ENCODE results near the gene SCFD2. TPM values are rescaled to one million over a fixed set of nuclear protein-coding genes. Genes with fewer than 3 reads are reported as not detected.
A peak's percentile ranks its signal among the peaks of the same experiment; 100 is the strongest.

SCFD2 gene
- total and polyA plus RNA-seq, 8 donors: 4.0 to 13.5 (median 8.9) TPM

DNA sequence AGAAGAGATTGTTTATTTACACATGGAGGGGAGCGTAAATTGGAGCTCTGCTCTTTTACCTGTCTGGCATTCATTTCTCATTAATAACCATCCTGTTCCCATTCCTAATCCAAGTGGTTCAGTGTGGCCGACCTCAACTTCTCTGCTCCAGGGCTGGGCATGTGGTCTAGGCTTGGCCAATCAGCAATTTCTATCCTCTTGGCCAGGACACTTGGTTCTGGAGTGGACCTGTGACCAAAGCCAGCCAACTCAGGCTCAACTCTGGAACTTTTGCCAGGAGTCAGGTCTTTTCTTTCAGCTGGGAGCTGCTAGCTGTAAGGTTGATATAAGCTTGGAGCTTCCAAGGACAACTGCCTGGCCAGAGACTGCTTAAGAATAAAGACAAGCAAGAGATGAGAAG, 519.4 kb downstream of the SCFD2 start:
- no peak for ATAC-seq
- Histone ChIP-seq H3K9me3 (no peaks in the 10 kb centered on the region), H3K27me3 (no peaks in the 10 kb centered on the region), H3K27ac (no peak overlapping the region), H3K4me1 (peaks cover 0 to 11% (median 0%) of the 10 kb centered on the region in 3 donors), H3K36me3 (no peaks in the 10 kb centered on the region), H3K4me3 (no peak overlapping the region)
- WGBS, 2 donors: 69% methylated on average over 2 of the region's 2 CpGs
- no peak for FAIRE-seq
- no peak for DNase-seq
- intact Hi-C loops (cut with DNase I): no loop called here
- TF ChIP-seq, protein P1, sequence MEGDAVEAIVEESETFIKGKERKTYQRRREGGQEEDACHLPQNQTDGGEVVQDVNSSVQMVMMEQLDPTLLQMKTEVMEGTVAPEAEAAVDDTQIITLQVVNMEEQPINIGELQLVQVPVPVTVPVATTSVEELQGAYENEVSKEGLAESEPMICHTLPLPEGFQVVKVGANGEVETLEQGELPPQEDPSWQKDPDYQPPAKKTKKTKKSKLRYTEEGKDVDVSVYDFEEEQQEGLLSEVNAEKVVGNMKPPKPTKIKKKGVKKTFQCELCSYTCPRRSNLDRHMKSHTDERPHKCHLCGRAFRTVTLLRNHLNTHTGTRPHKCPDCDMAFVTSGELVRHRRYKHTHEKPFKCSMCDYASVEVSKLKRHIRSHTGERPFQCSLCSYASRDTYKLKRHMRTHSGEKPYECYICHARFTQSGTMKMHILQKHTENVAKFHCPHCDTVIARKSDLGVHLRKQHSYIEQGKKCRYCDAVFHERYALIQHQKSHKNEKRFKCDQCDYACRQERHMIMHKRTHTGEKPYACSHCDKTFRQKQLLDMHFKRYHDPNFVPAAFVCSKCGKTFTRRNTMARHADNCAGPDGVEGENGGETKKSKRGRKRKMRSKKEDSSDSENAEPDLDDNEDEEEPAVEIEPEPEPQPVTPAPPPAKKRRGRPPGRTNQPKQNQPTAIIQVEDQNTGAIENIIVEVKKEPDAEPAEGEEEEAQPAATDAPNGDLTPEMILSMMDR (IDR thresholded peaks at IDR 0.05): no peak

GRCh38 chr4:52844596-52844995, 521.3 kb downstream of the SCFD2 start:
- H3K4me3 ChIP-seq: no peak overlapping the region
- ATAC-seq: no peak
- TF ChIP-seq, protein P1 (IDR thresholded peaks at IDR 0.05): no peak
- no peaks in the 10 kb centered on the region for H3K27me3 ChIP-seq
- 92 to 99% methylated on average over 2 of the region's 2 CpGs for WGBS, 2 donors
- intact Hi-C loops (cut with DNase I): no loop called here
- no peak for FAIRE-seq
- peaks cover 0 to 16% (median 0%) of the 10 kb centered on the region in 3 donors for H3K4me1 ChIP-seq
- no peak for DNase-seq
- H3K27ac ChIP-seq: no peak overlapping the region
- H3K9me3 ChIP-seq: no peaks in the 10 kb centered on the region
- H3K36me3 ChIP-seq: no peaks in the 10 kb centered on the region

GRCh38 chr4:52843958-52844357, 521.9 kb downstream of the SCFD2 start:
- H3K4me1 ChIP-seq: peaks cover 0 to 14% (median 0%) of the 10 kb centered on the region in 3 donors
- 86 to 93% methylated on average over 3 of the region's 3 CpGs for WGBS, 2 donors

GRCh38 chr4:52843351-52843750, 522.5 kb downstream of the SCFD2 start:
- no peaks in the 10 kb centered on the region for H3K27me3 ChIP-seq
- 79 to 94% methylated on average over 2 of the region's 2 CpGs for WGBS, 2 donors
- FAIRE-seq (no peak), ATAC-seq (no peak), DNase-seq (no peak)
- intact Hi-C loops (cut with DNase I): no loop called here
- TF ChIP-seq, protein P1 (IDR thresholded peaks at IDR 0.05): no peak
- no peak overlapping the region for H3K4me3 ChIP-seq
- no peaks in the 10 kb centered on the region for H3K9me3 ChIP-seq
- H3K4me1 ChIP-seq: peaks cover 0 to 14% (median 0%) of the 10 kb centered on the region in 3 donors
- H3K36me3 ChIP-seq: no peaks in the 10 kb centered on the region
- H3K27ac ChIP-seq: no peak overlapping the region

More at GRCh38 chr4:52843958-52844357, 521.9 kb downstream of the SCFD2 start:
- DNase-seq (no peak), FAIRE-seq (no peak), ATAC-seq (peak in 2 of 4 donors; percentile 26 to 38)
- no peak overlapping the region for H3K27ac ChIP-seq
- no peaks in the 10 kb centered on the region for H3K9me3 ChIP-seq
- intact Hi-C loops (cut with DNase I): no loop called here
- no peaks in the 10 kb centered on the region for H3K36me3 ChIP-seq
- TF ChIP-seq, protein P1 (IDR thresholded peaks at IDR 0.05): no peak
- no peak overlapping the region for H3K4me3 ChIP-seq
- H3K27me3 ChIP-seq: no peaks in the 10 kb centered on the region

DNA sequence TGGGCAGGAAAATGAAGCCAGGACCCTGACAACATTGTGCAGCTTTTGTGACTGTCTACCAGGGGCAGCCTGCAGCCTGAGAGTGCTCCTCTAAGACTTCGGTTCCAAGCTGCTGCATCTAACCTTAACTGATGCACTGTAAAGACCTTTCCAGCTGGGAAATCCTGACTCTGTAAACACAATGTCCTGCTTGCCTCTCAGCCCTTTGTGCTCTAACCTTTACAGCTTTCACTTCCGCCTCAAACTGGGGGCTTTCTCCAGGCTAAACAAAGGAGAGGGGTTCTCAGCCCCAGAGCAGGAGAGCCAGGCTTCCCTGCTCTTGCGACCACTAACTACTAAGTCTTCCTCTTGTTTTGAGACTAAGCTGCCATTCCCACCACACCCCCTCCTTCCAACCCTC, 523.1 kb downstream of the SCFD2 start:
- intact Hi-C loops (cut with DNase I): no loop called here
- no peaks in the 10 kb centered on the region for H3K9me3 ChIP-seq
- no peaks in the 10 kb centered on the region for H3K27me3 ChIP-seq
- WGBS, 2 donors: 87 to 92% methylated on average over 3 of the region's 3 CpGs
- TF ChIP-seq, protein P1 (IDR thresholded peaks at IDR 0.05): no peak
- no peak overlapping the region for H3K27ac ChIP-seq
- FAIRE-seq (no peak), ATAC-seq (no peak), DNase-seq (no peak)
- H3K4me3 ChIP-seq: no peak overlapping the region
- H3K36me3 ChIP-seq: no peaks in the 10 kb centered on the region
- peaks cover 0 to 10% (median 0%) of the 10 kb centered on the region in 3 donors for H3K4me1 ChIP-seq
